CD4-positive, alpha-beta memory T cell (primary cell): ENCODE data around the gene BAIAP3. TPM values are rescaled to one million over a fixed set of nuclear protein-coding genes. Genes with fewer than 3 reads are reported as not detected.

ENCODE experiments used
- CTCF ChIA-PET: fragments of 350-600 bp; sonication (Branson Sonifier 250); formaldehyde crosslinking; loops from one replicate; lab custom pipeline; 2021; ENCODE audit warnings: inconsistent platforms; ENCODE audit not compliant: partially characterized antibody; lab: Charles Lee
- POLR2A ChIA-PET: fragments of 350-600 bp; sonication (Branson Sonifier 250); formaldehyde crosslinking; loops from one replicate; lab custom pipeline; 2021; ENCODE audit not compliant: partially characterized antibody; lab: Charles Lee
- DNase-seq, 5 donors: peaks; one replicate each; pipeline versions ENCODE4 v3.0.0 to v3.0.0-alpha.2; 2020 to 2022; ENCODE audit warnings: mixed read lengths in 1 of 5
- H3K27ac ChIP-seq: one replicate; pipeline ENCODE4 v1.7.0; 2013; ENCODE audit warnings: low read depth, low read length
- H3K27me3 ChIP-seq: 2 replicates; pipeline ENCODE4 v1.7.0; 2013; ENCODE audit warnings: mild to moderate bottlenecking, low read length, moderate library complexity; ENCODE audit not compliant: insufficient read depth
- H3K36me3 ChIP-seq: 2 replicates; pipeline ENCODE4 v1.7.0; 2013; ENCODE audit warnings: mild to moderate bottlenecking, low read length, moderate library complexity; ENCODE audit not compliant: insufficient read depth
- H3K4me1 ChIP-seq: 2 replicates; pipeline ENCODE4 v1.7.0; 2013; ENCODE audit warnings: mild to moderate bottlenecking, low read length, moderate library complexity; ENCODE audit not compliant: insufficient read depth
- H3K4me3 ChIP-seq, 2 donors: one replicate each; pipeline ENCODE4 v1.7.0; 2013; ENCODE audit warnings: low read length in 2 of 2, mild to moderate bottlenecking in 1 of 2
- H3K9me3 ChIP-seq, 2 donors: one replicate each; pipeline ENCODE4 v1.7.0; 2013; ENCODE audit warnings: low read length in 2 of 2, control low read depth in 1 of 2; ENCODE audit not compliant: control insufficient read depth in 1 of 2
- H3K27ac Mint-ChIP-seq, 7 donors: one replicate each; pipeline ENCODE4 v1.8.0; 2020 to 2021; ENCODE audit warnings: mixed read lengths in 7 of 7, mild to moderate bottlenecking in 6 of 7, inconsistent platforms in 3 of 7, moderate library complexity in 3 of 7
- H3K27me3 Mint-ChIP-seq, 2 donors: one replicate each; pipeline ENCODE4 v1.8.0; 2020 to 2021; ENCODE audit warnings: mixed read lengths in 2 of 2
- H3K36me3 Mint-ChIP-seq, 2 donors: one replicate each; pipeline ENCODE4 v1.8.0; 2020 to 2021; ENCODE audit warnings: mixed read lengths in 2 of 2, inconsistent platforms in 1 of 2, mild to moderate bottlenecking in 1 of 2
- H3K4me1 Mint-ChIP-seq, 4 donors: one replicate each; pipeline ENCODE4 v1.8.0; 2020 to 2021; ENCODE audit warnings: mixed read lengths in 4 of 4, mild to moderate bottlenecking in 1 of 4
- H3K4me3 Mint-ChIP-seq, 8 donors: one replicate each; pipeline ENCODE4 v1.8.0; 2020 to 2021; ENCODE audit warnings: mixed read lengths in 8 of 8, mild to moderate bottlenecking in 7 of 8, moderate library complexity in 6 of 8, inconsistent platforms in 3 of 8
- H3K9me3 Mint-ChIP-seq, 8 donors: one replicate each; pipeline ENCODE4 v1.8.0; 2020 to 2021; ENCODE audit warnings: mixed read lengths in 8 of 8, mild to moderate bottlenecking in 5 of 8, inconsistent platforms in 3 of 8, moderate library complexity in 1 of 8
- intact Hi-C: fragments of 100-400 bp; cut with micrococcal nuclease; formaldehyde crosslinking; loops from one replicate; pipeline ENCODE4 v1.15.1; 2023
- polyA plus RNA-seq, 2 donors: library from polyadenylated mRNA; unstranded; fragments of 300-500 nt; fragmentation: Illumina TruSeq; gene quantifications; one replicate each; pipeline ENCODE4 v1.2.3, GENCODE V29; 2021
- total RNA-seq, 2 experiments: library from RNA; stranded (reverse); gene quantifications; one replicate each; pipeline ENCODE4 v1.2.3, GENCODE V29; 2021

Gene BAIAP3
- total and polyA plus RNA-seq, 4 experiments from 2014 or later = 1.0 to 19.7 (median 12.5) TPM

DNA sequence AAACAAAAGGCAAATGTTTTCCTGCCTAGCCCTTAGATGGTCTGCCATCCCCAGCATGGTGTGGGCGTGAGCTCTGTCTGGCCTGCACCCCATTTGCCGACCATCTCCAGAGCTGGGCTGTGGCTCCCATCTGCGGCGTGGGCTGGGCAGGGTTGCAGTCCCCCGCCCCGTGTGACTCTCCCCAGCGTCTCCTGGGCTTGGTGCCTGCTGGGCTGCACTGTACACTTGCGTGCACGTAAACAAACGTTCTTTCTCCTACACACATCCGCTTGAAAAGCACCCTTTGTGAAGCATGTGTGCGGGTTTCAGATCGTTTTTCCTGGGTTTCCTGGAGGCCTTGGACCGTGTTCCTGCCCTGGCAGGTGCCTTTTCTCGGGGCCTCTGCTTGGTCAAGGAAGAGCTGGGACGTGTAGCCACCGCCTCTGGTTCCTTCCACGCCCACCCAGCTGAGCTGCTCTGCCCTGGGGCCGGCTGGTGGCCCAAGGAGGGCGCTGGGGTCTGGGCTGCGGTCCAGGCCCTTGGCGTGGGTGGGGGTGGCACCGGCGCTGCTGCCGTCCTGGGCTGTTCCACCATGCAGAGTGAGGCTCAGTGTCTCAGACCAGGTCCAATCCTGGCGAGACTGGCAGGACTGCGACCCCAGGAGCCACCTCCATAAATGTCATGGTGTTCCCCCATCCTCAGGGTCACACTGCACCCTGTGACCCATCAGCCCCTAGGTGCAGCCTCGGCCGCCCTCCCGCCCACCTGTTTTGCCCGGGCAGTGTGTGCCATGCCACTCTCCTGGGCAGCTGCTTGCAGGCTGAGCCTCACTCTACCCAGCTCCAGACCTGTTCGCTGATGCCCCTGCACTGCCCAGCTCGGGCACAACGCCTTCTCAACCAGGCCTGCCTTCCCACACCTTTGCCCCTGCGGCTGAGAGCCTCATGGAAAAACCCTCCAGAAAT, 9.9 kb upstream of the BAIAP3 start:
- peaks cover 25 to 36% of the 10 kb centered on the region in 2 donors for H3K36me3 Mint-ChIP-seq
- POLR2A ChIA-PET = interaction anchor here (1.3 kb wide), 1 partner anchor 9 kb away, joined by 4 read pairs; no protein-coding TSS in a partner anchor

DNA sequence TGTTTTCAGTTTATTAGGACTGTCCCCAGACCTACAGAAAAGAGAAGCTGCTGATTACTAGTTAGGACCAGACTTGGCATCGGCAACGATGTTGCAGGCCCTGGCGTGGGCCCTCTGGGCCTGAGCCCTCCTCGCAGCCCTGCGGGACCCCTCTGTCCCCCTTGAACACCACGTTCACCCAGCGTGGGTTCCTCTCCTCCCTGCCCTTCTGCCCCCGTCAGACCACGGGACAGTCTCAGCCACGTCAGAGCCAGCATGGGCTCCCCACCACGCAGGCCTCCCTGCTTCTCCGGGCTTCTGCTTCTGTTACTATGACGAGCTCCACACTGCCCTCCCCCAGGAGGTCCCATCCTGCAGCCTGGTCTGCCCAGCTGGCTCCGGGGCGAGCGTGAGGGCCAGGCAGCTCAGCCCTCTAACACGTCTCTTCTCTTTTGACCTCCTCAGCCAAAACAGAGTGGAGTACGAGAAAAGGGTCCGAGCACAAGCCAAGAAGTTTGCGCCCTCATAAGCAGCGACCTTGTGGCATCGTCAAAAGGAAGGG, 9.1 kb upstream of the BAIAP3 start:
- no peak for DNase-seq
- peaks cover 36% of the 10 kb centered on the region for H3K36me3 ChIP-seq
- Mint-ChIP-seq H3K27ac (no peak overlapping the region), H3K36me3 (peaks cover 20 to 32% of the 10 kb centered on the region in 2 donors), H3K4me1 (peaks cover 0 to 3% (median 3%) of the 10 kb centered on the region in 4 donors), H3K9me3 (peaks cover 0 to under 1% (median 0%) of the 10 kb centered on the region in 8 donors), H3K27me3 (no peaks in the 10 kb centered on the region), H3K4me3 (no peak overlapping the region)
- H3K27ac ChIP-seq = no peak overlapping the region
- ChIA-PET POLR2A (interaction anchor here (1.2 to 1.3 kb wide), 2 partner anchors 8 to 10 kb away, joined by 4 read pairs; no protein-coding TSS in a partner anchor), CTCF (no interaction called here)
- H3K9me3 ChIP-seq = no peaks in the 10 kb centered on the region
- H3K4me3 ChIP-seq = no peak overlapping the region
- H3K27me3 ChIP-seq = no peaks in the 10 kb centered on the region
- intact Hi-C loops = loop anchor here (1.0 kb wide), 1 partner anchor 8 kb away; no protein-coding TSS in a partner anchor
- H3K4me1 ChIP-seq = no peaks in the 10 kb centered on the region

More for the DNA sequence above, 9.9 kb upstream of the BAIAP3 start:
- no peak overlapping the region for H3K4me3 Mint-ChIP-seq
- DNase-seq = no peak
- H3K9me3 Mint-ChIP-seq = peaks cover 0 to 3% (median 0%) of the 10 kb centered on the region in 8 donors
- Histone ChIP-seq H3K27ac (no peak overlapping the region), H3K4me3 (no peak overlapping the region), H3K36me3 (peaks cover 43% of the 10 kb centered on the region), H3K4me1 (no peaks in the 10 kb centered on the region), H3K9me3 (no peaks in the 10 kb centered on the region), H3K27me3 (no peaks in the 10 kb centered on the region)
- peaks cover 0 to 3% (median 3%) of the 10 kb centered on the region in 4 donors for H3K4me1 Mint-ChIP-seq
- H3K27ac Mint-ChIP-seq = no peak overlapping the region
- H3K27me3 Mint-ChIP-seq = no peaks in the 10 kb centered on the region
- intact Hi-C loops = loop anchor here (1.0 kb wide), 1 partner anchor 9 kb away; no protein-coding TSS in a partner anchor
- CTCF ChIA-PET = no interaction called here

DNA sequence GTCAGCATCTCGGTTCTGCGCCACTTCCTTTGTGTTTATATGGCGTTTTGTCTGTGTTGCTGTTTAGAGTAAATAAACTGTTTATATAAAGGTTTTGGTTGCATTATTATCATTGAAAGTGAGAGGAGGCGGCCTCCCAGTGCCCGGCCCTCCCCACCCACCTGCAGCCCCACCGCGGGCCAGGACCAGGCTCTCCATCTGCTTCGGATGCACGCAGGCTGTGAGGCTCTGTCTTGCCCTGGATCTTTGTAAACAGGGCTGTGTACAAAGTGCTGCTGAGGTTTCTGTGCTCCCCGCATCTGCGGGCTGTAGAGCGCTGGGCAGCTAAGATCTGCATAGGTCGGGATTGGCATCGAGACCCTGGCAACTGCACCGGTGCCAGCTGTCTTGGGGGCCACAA, 8.2 kb upstream of the BAIAP3 start:
- H3K4me1 Mint-ChIP-seq = peaks cover 0 to 3% (median 3%) of the 10 kb centered on the region in 4 donors
- Histone ChIP-seq H3K36me3 (peaks cover 27% of the 10 kb centered on the region), H3K9me3 (no peaks in the 10 kb centered on the region), H3K27me3 (no peaks in the 10 kb centered on the region), H3K27ac (no peak overlapping the region), H3K4me1 (no peaks in the 10 kb centered on the region), H3K4me3 (no peak overlapping the region)
- intact Hi-C loops = no loop called here
- H3K27me3 Mint-ChIP-seq = no peaks in the 10 kb centered on the region
- CTCF ChIA-PET = no interaction called here
- DNase-seq = no peak
- no peak overlapping the region for H3K27ac Mint-ChIP-seq
- H3K4me3 Mint-ChIP-seq = no peak overlapping the region
- POLR2A ChIA-PET = interaction anchor here (0.9 to 1.2 kb wide), 3 partner anchors 10 to 12 kb away, joined by 3 to 4 read pairs (median 4); no protein-coding TSS in a partner anchor
- H3K9me3 Mint-ChIP-seq = no peaks in the 10 kb centered on the region
- peaks cover 14 to 25% of the 10 kb centered on the region in 2 donors for H3K36me3 Mint-ChIP-seq

DNA sequence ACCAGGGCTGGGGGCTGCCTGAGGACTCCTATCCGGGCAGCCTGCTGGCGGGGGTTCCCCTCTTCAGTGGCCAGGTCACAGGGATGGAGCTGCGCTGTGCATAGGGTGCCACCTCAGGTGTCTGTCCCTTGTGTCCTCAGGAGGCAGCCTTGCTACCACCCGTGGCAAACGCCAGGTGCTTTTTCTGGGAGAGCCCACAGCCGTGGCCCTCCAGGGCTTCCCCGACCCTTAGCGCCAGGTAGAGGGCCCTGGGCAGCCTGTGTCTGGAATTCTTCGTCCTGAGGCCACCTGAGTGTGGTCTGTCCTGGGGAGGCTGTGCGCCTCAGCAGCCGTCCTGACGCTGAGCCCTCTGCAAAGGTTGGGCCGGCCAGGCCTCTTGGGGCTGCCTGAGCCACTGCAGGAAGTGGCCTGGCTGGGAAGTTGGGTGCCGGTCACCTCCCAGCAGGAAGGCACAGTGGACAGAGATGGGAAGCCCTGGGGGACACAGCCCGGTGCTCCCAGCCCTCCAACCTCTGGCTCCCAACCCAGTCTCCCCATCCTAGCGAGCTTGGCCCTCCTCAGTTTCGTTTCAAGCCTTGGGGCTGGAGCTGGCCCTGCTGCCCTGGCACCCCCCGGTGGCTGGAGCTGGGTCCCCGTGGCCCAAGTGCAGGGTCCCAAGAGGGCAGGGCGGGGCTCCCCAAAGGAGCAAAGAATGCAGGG, 7.6 kb upstream of the BAIAP3 start:
- Histone ChIP-seq H3K4me3 (no peak overlapping the region), H3K4me1 (peaks cover under 1% of the 10 kb centered on the region), H3K36me3 (peaks cover 21% of the 10 kb centered on the region), H3K9me3 (no peaks in the 10 kb centered on the region), H3K27ac (no peak overlapping the region), H3K27me3 (no peaks in the 10 kb centered on the region)
- H3K4me3 Mint-ChIP-seq = no peak overlapping the region
- peaks cover 13 to 23% of the 10 kb centered on the region in 2 donors for H3K36me3 Mint-ChIP-seq
- intact Hi-C loops = no loop called here
- peaks cover 0 to 4% (median 3%) of the 10 kb centered on the region in 4 donors for H3K4me1 Mint-ChIP-seq
- CTCF ChIA-PET = no interaction called here
- no peak overlapping the region for H3K27ac Mint-ChIP-seq
- no peaks in the 10 kb centered on the region for H3K27me3 Mint-ChIP-seq
- POLR2A ChIA-PET = interaction anchor here (0.9 to 1.7 kb wide), 4 partner anchors 9 to 17 kb away, joined by 3 to 5 read pairs (median 4); partner anchors contain the start of gene UBE2I
- H3K9me3 Mint-ChIP-seq = peaks cover 0 to 1% (median 0%) of the 10 kb centered on the region in 8 donors
- DNase-seq = no peak

DNA sequence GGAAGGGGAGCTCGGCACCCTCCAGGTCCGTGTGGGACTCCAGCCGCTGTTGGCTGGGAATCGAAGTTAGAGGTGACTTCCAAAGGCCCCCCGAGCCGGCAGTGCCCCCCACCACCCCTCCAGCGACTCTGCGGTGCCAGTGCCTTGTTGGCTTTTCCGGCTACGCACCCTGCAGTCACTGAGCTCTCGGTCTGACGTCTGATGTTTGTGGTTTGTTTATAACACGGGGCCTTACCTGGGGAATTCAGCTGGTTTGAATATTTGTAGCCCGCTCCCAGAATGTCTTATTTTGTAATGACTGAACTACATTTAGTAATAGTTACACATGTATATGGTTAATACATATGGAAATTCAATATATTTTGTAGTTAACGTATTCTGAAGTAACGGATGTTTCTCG, 7.1 kb upstream of the BAIAP3 start:
- H3K9me3 ChIP-seq = no peaks in the 10 kb centered on the region
- Mint-ChIP-seq H3K9me3 (peaks cover 0 to 1% (median 0%) of the 10 kb centered on the region in 8 donors), H3K4me3 (no peak overlapping the region), H3K4me1 (peaks cover 5 to 9% (median 5%) of the 10 kb centered on the region in 4 donors), H3K36me3 (peaks cover 13 to 23% of the 10 kb centered on the region in 2 donors), H3K27me3 (no peaks in the 10 kb centered on the region), H3K27ac (peak overlapping the region in 1 of 7 donors; percentile 21)
- H3K36me3 ChIP-seq = peaks cover 16% of the 10 kb centered on the region
- no peak for DNase-seq
- no peak overlapping the region for H3K4me3 ChIP-seq
- no peak overlapping the region for H3K27ac ChIP-seq
- ChIA-PET CTCF (no interaction called here), POLR2A (interaction anchor here (1.2 to 1.7 kb wide), 3 partner anchors 9 to 17 kb away, joined by 3 to 5 read pairs (median 4); partner anchors contain the start of gene UBE2I)
- no peaks in the 10 kb centered on the region for H3K27me3 ChIP-seq
- H3K4me1 ChIP-seq = peaks cover 6% of the 10 kb centered on the region
- intact Hi-C loops = no loop called here

DNA sequence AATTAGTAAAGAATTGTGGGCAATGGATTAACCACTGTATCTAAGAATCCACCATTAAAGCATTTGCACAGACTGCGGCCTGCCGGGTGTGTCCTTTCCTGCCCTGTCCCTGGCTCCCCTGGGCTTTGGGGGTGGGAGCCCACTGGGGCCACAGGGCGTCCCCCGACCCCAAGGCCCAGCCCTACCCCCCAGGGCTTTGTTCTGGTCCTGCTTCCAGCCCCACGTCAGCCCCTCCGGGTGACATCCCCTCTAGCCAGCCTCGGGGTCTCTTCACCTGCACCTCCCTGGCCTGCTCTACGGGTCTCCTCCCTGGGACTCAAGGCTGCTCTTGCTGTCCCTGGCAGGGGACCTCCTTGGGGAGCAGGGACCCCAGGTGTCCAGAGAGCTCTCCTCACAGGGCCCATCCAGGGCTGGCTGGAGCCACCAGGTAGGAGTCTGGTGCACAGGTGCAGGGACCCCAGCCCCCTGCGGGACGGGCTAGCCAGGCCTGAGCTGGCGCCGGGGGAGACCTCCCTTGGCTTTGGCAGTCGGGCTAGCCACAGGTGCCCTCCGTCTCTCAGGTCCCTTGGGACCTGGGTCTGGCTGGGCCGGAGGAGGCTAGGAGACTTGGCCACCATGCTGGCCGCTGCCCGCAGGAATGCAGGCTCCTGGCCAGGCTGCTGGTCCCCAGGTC, 6.4 kb upstream of the BAIAP3 start:
- no peak overlapping the region for H3K27ac ChIP-seq
- H3K36me3 Mint-ChIP-seq = peaks cover 13 to 23% of the 10 kb centered on the region in 2 donors
- H3K9me3 Mint-ChIP-seq = peaks cover 0 to 1% (median 0%) of the 10 kb centered on the region in 8 donors
- H3K27me3 Mint-ChIP-seq = no peaks in the 10 kb centered on the region
- H3K27me3 ChIP-seq = peaks cover 2% of the 10 kb centered on the region
- peaks cover 13% of the 10 kb centered on the region for H3K4me1 ChIP-seq
- H3K27ac Mint-ChIP-seq = no peak overlapping the region
- no peak for DNase-seq
- intact Hi-C loops = no loop called here
- H3K9me3 ChIP-seq = no peaks in the 10 kb centered on the region
- H3K4me1 Mint-ChIP-seq = peaks cover 8 to 16% (median 11%) of the 10 kb centered on the region in 4 donors
- no peak overlapping the region for H3K4me3 ChIP-seq
- POLR2A ChIA-PET = interaction anchor here (1.4 to 1.7 kb wide), 2 partner anchors 16 to 17 kb away, joined by 3 to 5 read pairs; partner anchors contain the start of gene UBE2I
- H3K4me3 Mint-ChIP-seq = no peak overlapping the region
- H3K36me3 ChIP-seq = peaks cover 12% of the 10 kb centered on the region
- CTCF ChIA-PET = interaction anchor here (0.7 kb wide), 1 partner anchor 10 kb away, joined by 3 read pairs; no protein-coding TSS in a partner anchor
